ENCODE data around the gene SEC63. TPM values are rescaled to one million over a fixed set of nuclear protein-coding genes. Genes with fewer than 3 reads are reported as not detected.
"Not testable (repeated sequence)": the region's sequence is repeated elsewhere in the genome, so short reads cannot be mapped to it uniquely, and the experiment has no call there.

Gene SEC63
- total RNA-seq, 1 donor from 2014 or later, result 52.9 TPM

- no peak for DNase-seq (ENCODE audit: missing footprints)
- no peak for ATAC-seq
- intact Hi-C loops (cut with DNase I), result loop anchor here (10.0 kb wide), 1 partner anchor 63 kb away; no protein-coding TSS in a partner anchor
Measured at GRCh38 chr6:107981695-107982094, 23.7 kb upstream of the SEC63 start.

GRCh38 chr6:107977283-107977682 is 19.3 kb upstream of the SEC63 start:
- ATAC-seq, result no peak
- intact Hi-C loops (cut with DNase I), result loop anchor here (5.0 kb wide), 1 partner anchor 550 kb away; no protein-coding TSS in a partner anchor
- no peak for DNase-seq (ENCODE audit: missing footprints)

GRCh38 chr6:107976155-107976783 is 18.3 kb upstream of the SEC63 start:
- no peak for DNase-seq (ENCODE audit: missing footprints)
- intact Hi-C loops (cut with DNase I), result loop anchor here (5.0 kb wide), 1 partner anchor 551 kb away; no protein-coding TSS in a partner anchor
- no peak for ATAC-seq

- DNase-seq (ENCODE audit: missing footprints), result no peak
- ATAC-seq, result no peak
- intact Hi-C loops (cut with DNase I), result no loop called here
Measured at GRCh38 chr6:107973594-107973993, 15.6 kb upstream of the SEC63 start.

- ATAC-seq, result no peak
- DNase-seq (ENCODE audit: missing footprints), result no peak
- intact Hi-C loops (cut with DNase I), result no loop called here
Measured at GRCh38 chr6:107972413-107973096, 14.5 kb upstream of the SEC63 start.

GRCh38 chr6:107971181-107971580 is 13.2 kb upstream of the SEC63 start:
- no peak for ATAC-seq
- intact Hi-C loops (cut with DNase I), result no loop called here
- DNase-seq (ENCODE audit: missing footprints), result no peak

- DNase-seq (ENCODE audit: missing footprints) (no peak), ATAC-seq (no peak)
- intact Hi-C loops (cut with DNase I), result no loop called here
Measured at GRCh38 chr6:107970255-107970654, 12.2 kb upstream of the SEC63 start.

- intact Hi-C loops (cut with DNase I), result no loop called here
- DNase-seq (ENCODE audit: missing footprints), result no peak
Measured at GRCh38 chr6:107968081-107968480, 10.1 kb upstream of the SEC63 start.

GRCh38 chr6:107965746-107966145 is 7.7 kb upstream of the SEC63 start:
- DNase-seq (ENCODE audit: missing footprints) (no peak), ATAC-seq (no peak)
- intact Hi-C loops (cut with DNase I), result no loop called here

More at GRCh38 chr6:107968081-107968480, 10.1 kb upstream of the SEC63 start:
- no peak for ATAC-seq

GRCh38 chr6:107962723-107963122 is 4.7 kb upstream of the SEC63 start:
- intact Hi-C loops (cut with DNase I), result no loop called here
- DNase-seq (ENCODE audit: missing footprints) (no peak), ATAC-seq (no peak)

- ATAC-seq, result no peak
- intact Hi-C loops (cut with DNase I), result no loop called here
- DNase-seq (ENCODE audit: missing footprints), result no peak
Measured at GRCh38 chr6:107959392-107959791, 1.4 kb upstream of the SEC63 start.

- intact Hi-C loops (cut with DNase I); ATAC-seq: not testable (repeated sequence)
Measured at GRCh38 chr6:107958689-107959362, 818 bp upstream of the SEC63 start.

GRCh38 chr6:107957308-107957908 is 600 bp downstream of the SEC63 start:
- peak; percentile 49 for ATAC-seq
- DNase-seq (ENCODE audit: missing footprints), result peak; percentile 80
- intact Hi-C loops (cut with DNase I), result no loop called here

More at GRCh38 chr6:107958689-107959362, 818 bp upstream of the SEC63 start:
- DNase-seq (ENCODE audit: missing footprints), result not testable (repeated sequence)

- no peak for ATAC-seq
- intact Hi-C loops (cut with DNase I), result no loop called here
- no peak for DNase-seq (ENCODE audit: missing footprints)
Measured at GRCh38 chr6:107956586-107957307, 1.3 kb downstream of the SEC63 start.

- no peak for DNase-seq (ENCODE audit: missing footprints)
- intact Hi-C loops (cut with DNase I), result no loop called here
- no peak for ATAC-seq
Measured at GRCh38 chr6:107956181-107956580, 1.8 kb downstream of the SEC63 start.

GRCh38 chr6:107953858-107954414 is 4.1 kb downstream of the SEC63 start:
- ATAC-seq; intact Hi-C loops (cut with DNase I); DNase-seq (ENCODE audit: missing footprints): not testable (repeated sequence)

- no peak for ATAC-seq
Measured at GRCh38 chr6:107943626-107944439, 14.2 kb downstream of the SEC63 start.

GRCh38 chr6:107942142-107942541 is 15.9 kb downstream of the SEC63 start:
- ATAC-seq (no peak), DNase-seq (ENCODE audit: missing footprints) (no peak)
- intact Hi-C loops (cut with DNase I), result no loop called here

More at GRCh38 chr6:107943626-107944439, 14.2 kb downstream of the SEC63 start:
- intact Hi-C loops (cut with DNase I), result no loop called here
- no peak for DNase-seq (ENCODE audit: missing footprints)
